Activated CD4-positive, alpha-beta T cell treated with anti-CD3 and anti-CD28 coated beads for 36 hours (primary cell): ENCODE results near the gene RSBN1L. TPM values are rescaled to one million over a fixed set of nuclear protein-coding genes. Genes with fewer than 3 reads are reported as not detected.
"Not testable (repeated sequence)": the region's sequence is repeated elsewhere in the genome, so short reads cannot be mapped to it uniquely, and the experiment has no call there.

Experiments
- ATAC-seq: fragments of 200-7000 bp; cut with Tn5 transposase; one replicate; pipeline ENCODE4 v1.10.0; 2021; ENCODE audit warnings: mild to moderate bottlenecking, moderate library complexity
- CTCF ChIA-PET: fragments of 350-600 bp; sonication (Branson Sonifier 250); formaldehyde crosslinking; loops from one replicate; lab custom pipeline; 2021; ENCODE audit warnings: antibody characterized with exemption; lab: Charles Lee
- POLR2A ChIA-PET: fragments of 350-600 bp; sonication (Branson Sonifier 250); formaldehyde crosslinking; loops from one replicate; lab custom pipeline; 2021; ENCODE audit warnings: antibody characterized with exemption, inconsistent platforms; lab: Charles Lee
- DNase-seq: peaks from one replicate; pipeline ENCODE4 v3.0.0-alpha.2; 2020
- H3K27ac Mint-ChIP-seq: one replicate; pipeline ENCODE4 v1.8.0; 2021; ENCODE audit warnings: mixed read lengths
- H3K27me3 Mint-ChIP-seq: one replicate; pipeline ENCODE4 v1.8.0; 2021; ENCODE audit warnings: mixed read lengths
- H3K36me3 Mint-ChIP-seq: one replicate; pipeline ENCODE4 v1.8.0; 2021; ENCODE audit warnings: low read depth, mixed read lengths
- H3K4me1 Mint-ChIP-seq: one replicate; pipeline ENCODE4 v1.8.0; 2021; ENCODE audit warnings: mixed read lengths
- H3K4me3 Mint-ChIP-seq: one replicate; pipeline ENCODE4 v1.8.0; 2021; ENCODE audit warnings: mild to moderate bottlenecking, moderate library complexity, mixed read lengths
- H3K9me3 Mint-ChIP-seq: one replicate; pipeline ENCODE4 v1.8.0; 2021; ENCODE audit warnings: low read depth, mixed read lengths
- intact Hi-C, 2 experiments: fragments of 100-400 bp; cut with DNase I in 1 of 2; cut with micrococcal nuclease in 1 of 2; formaldehyde crosslinking; loops; one replicate each; pipeline versions ENCODE4 v1.14.2 to v1.15.1; 2022 to 2024; cut with DNase I, micrococcal nuclease
- total RNA-seq, 2 experiments: library from RNA; stranded (reverse); gene quantifications; one replicate each; pipeline ENCODE4 v1.2.3, GENCODE V29; 2021

Gene RSBN1L
- total RNA-seq, result 10 to 100 TPM; 21.0 to 26.3 TPM

DNA sequence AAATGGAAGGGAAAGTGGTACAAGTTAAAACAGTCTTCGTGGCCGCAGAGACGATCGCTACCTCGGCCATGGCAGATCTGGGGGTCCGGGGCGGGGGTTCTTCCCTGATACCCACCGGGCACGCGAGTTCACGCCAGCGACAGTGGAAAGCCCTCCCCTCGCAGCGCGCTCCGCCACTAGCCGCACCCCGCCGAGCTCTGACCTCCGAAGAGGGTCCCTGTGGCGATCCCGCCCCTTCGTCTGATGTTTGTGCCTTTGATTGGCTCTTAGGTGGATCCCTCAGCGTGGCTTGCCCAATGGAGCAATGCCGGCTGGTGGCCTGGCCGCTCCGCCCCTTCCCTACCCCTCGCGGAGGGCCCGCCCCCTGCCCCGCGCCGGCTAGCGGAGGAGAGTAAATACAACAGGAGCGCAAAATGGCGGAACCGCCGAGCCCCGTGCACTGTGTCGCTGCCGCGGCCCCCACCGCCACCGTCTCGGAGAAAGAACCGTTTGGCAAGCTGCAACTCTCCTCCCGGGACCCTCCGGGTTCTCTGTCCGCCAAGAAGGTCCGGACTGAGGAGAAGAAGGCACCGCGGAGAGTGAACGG, at the start of gene RSBN1L:
Gene RSBN1L, plus strand, starts transcription at position 403 of the 586 bp plus-strand sequence. Its CDS starts 11 bp downstream, at position 414.
- peaks cover 42% of the 10 kb centered on the region for H3K4me1 Mint-ChIP-seq
- ATAC-seq, result peak; percentile 98
- no peaks in the 10 kb centered on the region for H3K9me3 Mint-ChIP-seq
- intact Hi-C loops, result loop anchor here (1.0 to 5.0 kb wide), 7 partner anchors 63 to 573 kb away; partner anchors contain the start of genes PHTF2 (in 2 of the 2), TMEM60 (in 2 of the 2), CCDC146 (in 1 of the 2) and PTPN12 (in 1 of the 2)
- peak; percentile 99 for DNase-seq
- no peaks in the 10 kb centered on the region for H3K27me3 Mint-ChIP-seq
- H3K36me3 Mint-ChIP-seq, result peaks cover 20% of the 10 kb centered on the region
- H3K27ac Mint-ChIP-seq, result peak within 1 kb of the TSS; percentile 95
- peak within 1 kb of the TSS; percentile 99 for H3K4me3 Mint-ChIP-seq
- ChIA-PET CTCF (interaction anchor here (0.6 to 1.9 kb wide), 12 partner anchors 9 to 336 kb away, joined by 3 to 6 read pairs (median 3); no protein-coding TSS in a partner anchor), POLR2A (interaction anchor here (0.7 to 1.4 kb wide), 2 partner anchors 8 to 102 kb away, joined by 3 to 4 read pairs; partner anchors contain the start of genes PHTF2 and TMEM60)

DNA sequence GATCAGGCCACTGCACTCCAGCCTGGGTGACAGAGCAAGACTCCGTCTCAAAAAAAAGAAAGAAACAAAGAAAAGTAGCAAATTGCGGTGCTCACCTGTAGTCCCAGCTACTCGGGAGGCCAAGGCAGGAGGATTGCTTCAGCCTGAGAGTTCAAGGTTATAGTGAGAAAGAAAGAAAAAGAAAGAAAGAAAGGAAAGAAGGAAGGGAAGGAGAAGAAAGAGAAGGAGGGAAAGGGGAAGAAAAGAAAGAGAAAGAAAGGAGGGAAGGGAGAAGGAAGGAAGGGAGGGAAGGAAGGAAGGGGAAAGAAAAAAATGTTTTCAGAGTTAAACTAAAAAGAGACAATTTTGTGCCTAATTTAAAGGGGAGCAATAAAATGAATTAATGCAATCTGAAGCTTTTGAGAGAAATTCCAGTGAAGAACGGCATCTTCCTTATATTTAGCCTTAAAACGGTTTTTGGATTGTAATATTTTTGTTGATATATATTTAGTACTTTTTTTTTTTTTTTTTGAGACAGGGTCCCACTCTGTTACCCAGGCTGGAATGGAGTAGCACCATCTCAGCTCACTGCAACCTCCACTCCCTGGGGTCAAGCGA, 47.4 kb upstream of the RSBN1L start:
- no peak for DNase-seq
- intact Hi-C loops, result no loop called here
- Mint-ChIP-seq H3K36me3 (no peaks in the 10 kb centered on the region), H3K27ac (no peak overlapping the region), H3K27me3 (no peaks in the 10 kb centered on the region), H3K9me3 (no peaks in the 10 kb centered on the region), H3K4me3 (no peak overlapping the region), H3K4me1 (no peaks in the 10 kb centered on the region)
- POLR2A ChIA-PET, result no interaction called here
- no peak for ATAC-seq
- CTCF ChIA-PET, result interaction anchor here (0.5 to 0.8 kb wide), 6 partner anchors 12 to 485 kb away, joined by 3 to 5 read pairs (median 3); no protein-coding TSS in a partner anchor

DNA sequence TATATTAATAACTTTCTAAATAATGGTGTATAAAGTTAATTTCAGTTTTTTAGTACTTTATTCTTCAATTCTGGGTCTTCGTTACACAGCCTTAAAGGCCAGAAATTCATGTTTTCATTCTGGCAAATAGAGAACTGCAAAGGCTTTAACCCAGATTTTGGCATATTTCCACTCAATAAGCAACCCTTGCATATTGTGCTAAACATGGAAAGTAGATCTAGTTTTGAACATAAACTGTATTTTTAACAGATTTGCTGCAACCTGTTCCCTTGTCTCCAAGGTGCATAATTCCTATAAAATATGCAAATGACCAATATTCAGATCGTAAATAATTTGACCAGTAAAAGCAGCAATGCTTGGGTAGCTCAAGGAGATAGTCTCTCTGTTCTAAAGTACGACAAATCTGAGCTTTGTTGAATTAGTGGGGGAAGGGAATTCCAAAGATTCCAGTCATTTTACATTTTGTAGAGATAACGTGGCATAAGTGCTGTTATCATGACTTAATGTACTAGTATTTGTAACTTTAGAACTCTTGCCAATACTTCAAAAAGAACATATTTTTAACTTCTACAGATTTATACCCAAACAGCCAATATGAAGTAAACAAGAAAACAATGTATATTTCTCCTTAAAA, 46.4 kb upstream of the RSBN1L start:
- intact Hi-C loops, result loop anchor here (10.0 kb wide), 2 partner anchors 575 to 1525 kb away; no protein-coding TSS in a partner anchor
- no peaks in the 10 kb centered on the region for H3K4me1 Mint-ChIP-seq
- no peaks in the 10 kb centered on the region for H3K9me3 Mint-ChIP-seq
- ATAC-seq, result no peak
- H3K4me3 Mint-ChIP-seq, result no peak overlapping the region
- H3K27ac Mint-ChIP-seq, result no peak overlapping the region
- no peak for DNase-seq
- no peaks in the 10 kb centered on the region for H3K27me3 Mint-ChIP-seq
- ChIA-PET CTCF (interaction anchor here (0.5 to 3.5 kb wide), 7 partner anchors 18 to 155 kb away, joined by 3 to 66 read pairs (median 5); partner anchors contain the start of gene RSBN1L), POLR2A (no interaction called here)
- H3K36me3 Mint-ChIP-seq, result no peaks in the 10 kb centered on the region

DNA sequence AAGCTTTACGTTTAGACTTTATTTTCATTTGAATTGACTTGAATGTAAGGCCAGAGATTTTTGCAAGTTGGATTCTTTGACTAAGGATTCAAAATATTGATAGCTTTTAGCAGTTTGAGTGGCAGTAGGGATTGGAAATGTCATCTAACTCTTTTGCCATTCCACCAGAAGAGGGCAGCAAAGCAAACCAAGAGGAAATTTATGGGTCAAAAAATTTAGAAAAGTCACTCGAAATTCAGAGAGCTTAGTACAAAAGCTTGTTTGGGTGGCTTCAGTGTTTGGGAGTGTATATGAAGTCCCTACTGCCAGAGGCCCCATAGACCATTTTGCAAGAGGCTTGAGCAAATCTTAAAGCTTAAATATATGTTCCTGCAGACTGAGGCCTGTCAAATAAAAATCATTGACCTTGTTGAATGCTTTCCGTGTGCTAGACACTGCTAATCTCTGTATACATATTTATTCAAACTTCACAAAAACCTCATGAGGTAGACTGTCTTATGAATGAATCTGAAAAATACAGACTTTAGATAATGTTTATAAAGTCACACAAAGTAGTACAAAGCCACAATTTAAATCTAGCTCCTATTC, 44.6 kb upstream of the RSBN1L start:
- H3K36me3 Mint-ChIP-seq, result no peaks in the 10 kb centered on the region
- intact Hi-C loops, result loop anchor here (1.0 to 10.0 kb wide), 5 partner anchors 108 to 1523 kb away; no protein-coding TSS in a partner anchor
- no peaks in the 10 kb centered on the region for H3K27me3 Mint-ChIP-seq
- ChIA-PET CTCF (interaction anchor here (0.5 to 4.1 kb wide), 57 partner anchors 9 to 798 kb away, joined by 3 to 66 read pairs (median 4); partner anchors contain the start of genes PHTF2, RSBN1L and TMEM60), POLR2A (no interaction called here)
- no peaks in the 10 kb centered on the region for H3K9me3 Mint-ChIP-seq
- ATAC-seq (no peak), DNase-seq (peak; percentile 41)
- no peak overlapping the region for H3K27ac Mint-ChIP-seq
- H3K4me3 Mint-ChIP-seq, result no peak overlapping the region
- H3K4me1 Mint-ChIP-seq, result no peaks in the 10 kb centered on the region

DNA sequence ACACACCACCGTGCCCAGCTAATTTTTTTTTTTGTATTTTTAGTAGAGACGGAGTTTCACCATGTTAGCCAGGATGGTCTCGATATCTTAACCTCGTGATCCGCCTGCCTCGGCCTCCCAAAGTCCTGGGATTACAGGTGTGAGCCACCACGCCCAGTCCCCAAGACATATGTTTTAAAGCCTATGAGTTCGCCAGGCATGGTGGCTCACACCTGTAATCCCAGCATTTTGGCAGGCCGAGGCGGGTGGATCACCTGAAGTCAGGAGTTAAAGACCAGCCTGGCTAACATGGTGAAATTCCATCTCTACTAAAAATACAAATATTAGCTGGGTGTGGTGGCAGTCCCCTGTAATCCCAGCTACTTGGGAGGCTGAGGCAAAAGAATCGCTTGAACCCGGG, 43.4 kb upstream of the RSBN1L start:
- H3K36me3 Mint-ChIP-seq, H3K4me3 Mint-ChIP-seq, H3K27me3 Mint-ChIP-seq, H3K4me1 Mint-ChIP-seq, H3K9me3 Mint-ChIP-seq, H3K27ac Mint-ChIP-seq, ATAC-seq, DNase-seq, POLR2A ChIA-PET: not testable (repeated sequence)
- CTCF ChIA-PET, result interaction anchor here (0.6 to 4.1 kb wide), 7 partner anchors 11 to 281 kb away, joined by 3 to 66 read pairs (median 13); no protein-coding TSS in a partner anchor
- intact Hi-C loops, result loop anchor here (10.0 kb wide), 2 partner anchors 572 to 1522 kb away; no protein-coding TSS in a partner anchor

DNA sequence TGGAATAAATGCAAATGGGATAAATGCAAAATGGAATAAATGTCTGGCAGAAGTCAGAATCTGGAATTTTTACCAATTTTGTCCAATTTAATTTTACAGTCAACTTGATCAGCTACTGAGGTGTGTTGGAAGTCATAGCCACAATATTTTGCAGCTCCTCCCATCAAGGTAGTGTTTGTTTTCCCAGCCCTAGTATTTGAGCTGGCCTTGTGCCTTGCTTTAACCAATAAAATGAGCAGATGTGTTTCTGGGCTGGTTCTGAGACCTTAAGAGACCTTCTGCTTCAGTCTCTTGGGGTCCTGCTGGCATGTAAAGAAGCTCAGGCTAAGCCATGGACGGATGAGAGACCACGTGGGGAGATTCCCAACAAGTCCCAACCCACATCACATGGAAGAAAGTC, 42.7 kb upstream of the RSBN1L start:
- Mint-ChIP-seq H3K4me1 (no peaks in the 10 kb centered on the region), H3K4me3 (no peak overlapping the region), H3K27me3 (no peaks in the 10 kb centered on the region), H3K27ac (no peak overlapping the region), H3K9me3 (no peaks in the 10 kb centered on the region), H3K36me3 (no peaks in the 10 kb centered on the region)
- ChIA-PET POLR2A (no interaction called here), CTCF (interaction anchor here (0.6 to 4.1 kb wide), 6 partner anchors 10 to 110 kb away, joined by 3 to 40 read pairs (median 5); no protein-coding TSS in a partner anchor)
- intact Hi-C loops, result loop anchor here (10.0 kb wide), 2 partner anchors 571 to 1521 kb away; no protein-coding TSS in a partner anchor
- DNase-seq (no peak), ATAC-seq (no peak)

DNA sequence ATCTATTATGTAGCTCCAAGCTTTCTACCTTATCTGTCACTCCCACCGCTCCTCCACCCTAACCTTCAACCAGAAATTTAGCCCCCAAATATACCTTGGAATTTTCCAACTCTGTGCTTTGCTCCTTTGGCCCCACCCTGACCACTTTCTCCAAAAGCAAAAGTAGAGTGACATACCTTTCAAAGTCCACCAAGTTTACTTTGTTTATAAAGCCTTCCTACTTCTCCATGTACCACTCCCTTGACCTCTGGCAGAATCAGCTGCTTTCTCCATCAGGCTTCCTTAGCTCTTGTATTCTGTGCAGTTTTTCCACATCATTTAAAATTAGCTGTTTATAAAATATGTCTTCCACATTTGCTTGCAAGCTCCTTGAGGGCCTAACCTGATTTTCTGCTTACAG, 40.9 kb upstream of the RSBN1L start:
- H3K4me3 Mint-ChIP-seq, result no peak overlapping the region
- no peak overlapping the region for H3K27ac Mint-ChIP-seq
- intact Hi-C loops, result loop anchor here (5.0 to 10.0 kb wide), 4 partner anchors 277 to 1519 kb away; no protein-coding TSS in a partner anchor
- ATAC-seq (no peak), DNase-seq (no peak)
- no peaks in the 10 kb centered on the region for H3K4me1 Mint-ChIP-seq
- H3K36me3 Mint-ChIP-seq, result no peaks in the 10 kb centered on the region
- ChIA-PET POLR2A (no interaction called here), CTCF (interaction anchor here (0.7 to 6.8 kb wide), 5 partner anchors 10 to 108 kb away, joined by 3 to 70 read pairs (median 9); no protein-coding TSS in a partner anchor)
- no peaks in the 10 kb centered on the region for H3K27me3 Mint-ChIP-seq
- no peaks in the 10 kb centered on the region for H3K9me3 Mint-ChIP-seq

DNA sequence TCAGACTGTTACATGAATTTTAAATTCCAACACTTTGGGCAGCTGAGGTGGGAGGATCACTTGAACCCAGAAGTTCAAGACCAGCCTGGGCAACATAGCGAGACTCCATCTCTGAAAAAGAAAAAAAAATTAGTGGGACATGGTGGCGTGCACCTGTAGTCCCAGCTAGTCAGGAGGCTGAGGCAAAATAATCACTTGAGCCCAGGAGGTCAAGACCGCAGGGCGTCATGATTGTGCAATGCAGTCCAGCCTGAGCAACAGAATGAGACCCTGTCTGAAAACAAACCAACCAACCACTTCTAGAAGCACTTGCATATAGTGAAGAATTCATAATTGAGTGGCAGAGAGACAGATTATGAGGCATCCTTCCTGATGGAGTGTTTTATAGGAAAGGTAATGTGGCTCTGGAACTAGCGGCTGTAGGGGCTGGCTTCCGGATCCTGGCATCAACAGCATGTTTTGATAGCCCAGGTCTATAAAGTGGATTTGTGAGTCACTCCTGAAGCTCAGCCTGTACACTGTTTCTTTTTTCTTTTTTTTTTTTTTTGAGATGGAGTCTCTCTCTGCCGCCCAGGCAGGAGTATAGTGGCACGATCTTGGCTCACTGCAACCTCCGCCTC, 40.3 kb upstream of the RSBN1L start:
- CTCF ChIA-PET, result interaction anchor here (0.7 to 6.8 kb wide), 6 partner anchors 10 to 108 kb away, joined by 3 to 70 read pairs (median 6); no protein-coding TSS in a partner anchor

DNA sequence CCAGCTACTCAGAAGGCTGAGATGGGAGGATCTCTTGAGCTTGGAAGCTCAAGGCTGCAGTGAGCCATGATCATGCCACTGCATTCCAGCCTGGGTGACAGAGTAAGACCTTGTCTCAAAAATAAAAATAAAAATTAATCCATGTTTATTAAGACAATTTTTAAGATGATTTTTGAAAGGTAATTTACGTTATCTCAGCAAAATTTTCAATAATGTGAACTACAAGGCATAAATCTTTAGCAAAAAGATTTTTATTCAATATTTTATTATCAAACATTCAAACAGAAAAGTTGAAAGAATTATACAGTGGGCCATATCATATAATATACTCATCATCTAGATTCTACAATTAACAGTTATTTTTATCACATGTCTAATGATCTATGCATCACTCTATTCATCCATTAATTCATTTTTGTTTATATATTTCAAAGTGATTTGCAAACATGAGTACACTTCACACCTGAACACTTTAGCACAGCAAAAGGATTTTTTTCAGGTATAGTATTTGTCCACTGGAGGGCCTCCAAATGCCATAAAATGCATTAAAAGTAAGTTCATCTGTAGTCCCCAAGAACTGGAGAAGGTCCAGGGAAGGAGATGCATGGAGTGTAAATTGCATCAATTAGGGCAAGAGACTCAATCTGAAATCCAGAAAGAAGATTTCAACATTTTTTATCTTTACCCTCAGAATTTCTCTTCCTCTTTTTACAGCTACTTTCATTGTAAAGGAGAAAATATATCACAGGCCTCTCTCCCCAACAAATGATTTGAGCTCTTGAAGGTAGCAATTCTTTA, 38.6 kb upstream of the RSBN1L start:
- H3K27me3 Mint-ChIP-seq, result no peaks in the 10 kb centered on the region
- no peaks in the 10 kb centered on the region for H3K9me3 Mint-ChIP-seq
- ChIA-PET CTCF (interaction anchor here (0.7 to 6.8 kb wide), 30 partner anchors 20 to 585 kb away, joined by 3 to 70 read pairs (median 4); partner anchors contain the start of gene RSBN1L), POLR2A (interaction anchor here (0.6 kb wide), 1 partner anchor 174 kb away, joined by 9 read pairs; no protein-coding TSS in a partner anchor)
- H3K4me1 Mint-ChIP-seq, result no peaks in the 10 kb centered on the region
- H3K27ac Mint-ChIP-seq, result no peak overlapping the region
- ATAC-seq (peak; percentile 63), DNase-seq (no peak)
- no peaks in the 10 kb centered on the region for H3K36me3 Mint-ChIP-seq
- intact Hi-C loops, result loop anchor here (1.0 to 10.0 kb wide), 6 partner anchors 102 to 1517 kb away; no protein-coding TSS in a partner anchor
- no peak overlapping the region for H3K4me3 Mint-ChIP-seq

More for the DNA sequence above, 40.3 kb upstream of the RSBN1L start:
- Mint-ChIP-seq H3K27me3 (no peaks in the 10 kb centered on the region), H3K36me3 (no peaks in the 10 kb centered on the region), H3K4me3 (no peak overlapping the region), H3K27ac (no peak overlapping the region), H3K9me3 (no peaks in the 10 kb centered on the region), H3K4me1 (no peaks in the 10 kb centered on the region)
- ATAC-seq (no peak), DNase-seq (no peak)
- intact Hi-C loops, result loop anchor here (5.0 to 10.0 kb wide), 4 partner anchors 276 to 1519 kb away; no protein-coding TSS in a partner anchor
- POLR2A ChIA-PET, result interaction anchor here (0.6 kb wide), 1 partner anchor 305 kb away, joined by 4 read pairs; no protein-coding TSS in a partner anchor
